IMR-90 (cell line): Measurements from ENCODE around the gene CASKIN1. TPM values are rescaled to one million over a fixed set of nuclear protein-coding genes. Genes with fewer than 3 reads are reported as not detected.

Experiments
- ATAC-seq: fragments of 200-7000 bp; cut with Tn5 transposase; 2 replicates; pipeline ENCODE4 v1.9.1; 2020; ENCODE audit warnings: low read depth, mild to moderate bottlenecking, moderate library complexity
- BruUV-seq: library from RNA; stranded (reverse); fragments of 400-500 nt; replicated peaks from 2 replicates; lab custom pipeline; 2021; lab: Mats Ljungman, UMichigan
- CTCF ChIA-PET: fragments of 300-600 bp; formaldehyde crosslinking; extraction: SDS; loops from one replicate; lab custom pipeline; 2021; ENCODE audit warnings: antibody characterized with exemption; lab: Yijun Ruan, JAX
- POLR2A ChIA-PET: fragments of 300-600 bp; sonication (Branson Sonifier 250); formaldehyde crosslinking; loops from one replicate; lab custom pipeline; 2022; ENCODE audit warnings: antibody characterized with exemption; ENCODE audit not compliant: unreplicated experiment; lab: Charles Lee
- DNase-seq: peaks from one replicate; pipeline ENCODE4 v3.0.0; 2013
- H2AFZ ChIP-seq: replicated peaks from 2 replicates; pipeline ENCODE3; 2013; ENCODE audit warnings: low read length, mild to moderate bottlenecking; ENCODE audit not compliant: poor library complexity
- H2AK5ac ChIP-seq: 2 replicates; pipeline ENCODE4 v1.6.1; 2013; ENCODE audit warnings: low read depth, low read length, inconsistent platforms
- H2AK9ac ChIP-seq: replicated peaks from 2 replicates; pipeline ENCODE3; 2013; ENCODE audit warnings: mild to moderate bottlenecking, low read depth, low read length, moderate library complexity; ENCODE audit not compliant: poor library complexity
- H2BK120ac ChIP-seq: 2 replicates; pipeline ENCODE4 v1.6.1; 2013; ENCODE audit warnings: low read depth, low read length, inconsistent platforms
- H2BK15ac ChIP-seq: 3 replicates; pipeline ENCODE4 v1.6.1; 2013; ENCODE audit warnings: low read depth, low read length, inconsistent platforms
- H2BK20ac ChIP-seq: 2 replicates; pipeline ENCODE4 v1.6.1; 2013; ENCODE audit warnings: low read depth, mild to moderate bottlenecking, inconsistent platforms, low read length, moderate library complexity
- H2BK5ac ChIP-seq: 2 replicates; pipeline ENCODE4 v1.6.1; 2013; ENCODE audit warnings: mild to moderate bottlenecking, low read depth, low read length, inconsistent platforms; ENCODE audit not compliant: poor library complexity, severe bottlenecking
- H3K14ac ChIP-seq: replicated peaks from 2 replicates; pipeline ENCODE4 v1.6.1; 2013; ENCODE audit warnings: low read depth, low read length, inconsistent platforms
- H3K18ac ChIP-seq: 2 replicates; pipeline ENCODE4 v1.6.1; 2013; ENCODE audit warnings: low read depth, low read length, control low read depth
- H3K23ac ChIP-seq: 2 replicates; pipeline ENCODE4 v1.6.1; 2013; ENCODE audit warnings: low read depth, low read length, inconsistent platforms
- H3K27ac ChIP-seq: 2 replicates; pipeline ENCODE4 v1.5.1; 2013; ENCODE audit warnings: mild to moderate bottlenecking, control low read depth, low read length; ENCODE audit not compliant: insufficient read depth
- H3K27me3 ChIP-seq: 2 replicates; pipeline ENCODE4 v1.6.1; 2013; ENCODE audit warnings: low read length; ENCODE audit not compliant: control insufficient read depth, insufficient read depth
- H3K36me3 ChIP-seq: 2 replicates; pipeline ENCODE4 v1.6.1; 2013; ENCODE audit warnings: low read length, mixed read lengths; ENCODE audit not compliant: control insufficient read depth, insufficient read depth
- H3K4ac ChIP-seq: 2 replicates; pipeline ENCODE4 v1.6.1; 2013; ENCODE audit warnings: low read depth, low read length, inconsistent platforms
- H3K4me1 ChIP-seq: 2 replicates; pipeline ENCODE4 v1.6.1; 2013; ENCODE audit warnings: low read length, mixed read lengths; ENCODE audit not compliant: control insufficient read depth, insufficient read depth
- H3K4me2 ChIP-seq: 2 replicates; pipeline ENCODE4 v1.6.1; 2013; ENCODE audit warnings: low read depth, mild to moderate bottlenecking, control low read depth, low read length, moderate library complexity
- H3K4me3 ChIP-seq: 2 replicates; pipeline ENCODE4 v1.5.1; 2013; ENCODE audit warnings: low read depth, mild to moderate bottlenecking, control low read depth, low read length, moderate library complexity; ENCODE audit not compliant: insufficient read depth
- H3K56ac ChIP-seq: 2 replicates; pipeline ENCODE4 v1.6.1; 2013; ENCODE audit warnings: low read length, inconsistent platforms; ENCODE audit not compliant: insufficient read depth; ENCODE audit errors: extremely low read depth
- H3K79me1 ChIP-seq, 2 experiments: 2 replicates each; pipeline ENCODE4 v1.6.1; 2013; ENCODE audit warnings: low read length in 2 of 2, inconsistent platforms in 1 of 2, low read depth in 1 of 2
- H3K9ac ChIP-seq: 2 replicates; pipeline ENCODE4 v1.6.1; 2013; ENCODE audit warnings: low read depth, low read length, control low read depth
- H3K9me1 ChIP-seq: 2 replicates; pipeline ENCODE4 v1.6.1; 2013; ENCODE audit warnings: low read length, inconsistent platforms; ENCODE audit not compliant: insufficient read depth
- H3K9me3 ChIP-seq: 2 replicates; pipeline ENCODE4 v1.6.1; 2013; ENCODE audit warnings: low read length; ENCODE audit not compliant: control insufficient read depth, insufficient read depth
- H4K20me1 ChIP-seq: 2 replicates; pipeline ENCODE4 v1.6.1; 2013; ENCODE audit warnings: low read length, inconsistent platforms; ENCODE audit not compliant: insufficient read depth
- H4K5ac ChIP-seq: 2 replicates; pipeline ENCODE4 v1.6.1; 2013; ENCODE audit warnings: mild to moderate bottlenecking, low read depth, low read length, control low read depth
- H4K8ac ChIP-seq, 2 experiments: 2 replicates each; pipeline ENCODE4 v1.6.1; 2013; ENCODE audit warnings: low read depth in 2 of 2, low read length in 2 of 2, control low read depth in 1 of 2, inconsistent platforms in 1 of 2
- H4K91ac ChIP-seq: 2 replicates; pipeline ENCODE4 v1.6.1; 2013; ENCODE audit warnings: low read depth, low read length, inconsistent platforms; ENCODE audit not compliant: insufficient read depth
- BHLHE40 ChIP-seq: fragments of 150-350 bp; IDR thresholded peaks from 2 replicates; pipeline ENCODE4 v1.6.1; 2016; ENCODE audit warnings: mild to moderate bottlenecking, low read depth, low read length
- CEBPB ChIP-seq: IDR thresholded peaks from 2 replicates; pipeline ENCODE4 v1.6.1; 2012; ENCODE audit warnings: low read depth, low read length, improper control_type of control experiment
- CHD1 ChIP-seq: IDR thresholded peaks from 2 replicates; pipeline ENCODE4 v1.6.1; 2012; ENCODE audit warnings: low read depth, low read length, improper control_type of control experiment
- MAFK ChIP-seq: IDR thresholded peaks from 2 replicates; pipeline ENCODE4 v1.6.1; 2012; ENCODE audit warnings: low read depth, low read length, improper control_type of control experiment
- MXI1 ChIP-seq: IDR thresholded peaks from 2 replicates; pipeline ENCODE4 v1.6.1; 2012; ENCODE audit warnings: low read depth, mild to moderate bottlenecking, low read length, moderate library complexity, borderline replicate concordance
- RAD21 ChIP-seq: IDR thresholded peaks from 2 replicates; pipeline ENCODE4 v1.6.1; 2012; ENCODE audit warnings: low read length, improper control_type of control experiment
- WGBS, 2 experiments: methylation state at CpG; one replicate each; pipeline versions ENCODE4 v1.1.5 to v1.1.7; 2013; ENCODE audit warnings: missing lambda C conversion rate in 2 of 2; ENCODE audit not compliant: insufficient read length in 1 of 2; ENCODE audit errors: extremely low coverage in 2 of 2; 5-methylcytosine and 5-hydroxymethylcytosine counted together
- dilution Hi-C: fragments of 300-500 bp; cut with HindIII; formaldehyde crosslinking; loops from one replicate; pipeline ENCODE4 v1.14.3; 2018; ENCODE audit warnings: low sequenced_read_pairs; ENCODE audit not compliant: unreplicated experiment
- in situ Hi-C: fragments of 300-500 bp; cut with MboI; formaldehyde crosslinking; loops from 3 replicates; pipeline ENCODE4 v1.14.3; 2019; ENCODE audit warnings: low sequenced_read_pairs, inconsistent platforms, mixed read lengths
- intact Hi-C: fragments of 100-400 bp; cut with micrococcal nuclease; formaldehyde crosslinking; loops from 2 replicates; pipeline ENCODE4 v1.10.0; 2022
- polyA plus RNA-seq, 3 experiments: library from polyadenylated mRNA; depleted of rRNA; stranded (reverse); fragments of >200 nt; gene quantifications; 2 replicates each; pipeline ENCODE4 v1.2.3, GENCODE V29; 2012; ENCODE audit warnings: low replicate concordance in 1 of 3
- total RNA-seq: library from RNA; depleted of rRNA; stranded (reverse); fragments of >200 nt; gene quantifications from 2 replicates; pipeline ENCODE4 v1.2.3, GENCODE V29; 2012
- TF ChIP-seq, protein P1 (sequence below): conservative IDR thresholded peaks from 2 replicates; pipeline ENCODE4 v1.5.1; 2012; ENCODE audit warnings: mild to moderate bottlenecking, low read depth, low read length, improper control_type of control experiment
- TF ChIP-seq, protein P2 (sequence below): fragments of 150-350 bp; IDR thresholded peaks from 2 replicates; pipeline ENCODE4 v1.6.1; 2017; ENCODE audit warnings: mild to moderate bottlenecking, antibody characterized with exemption, low read length, low read depth

The CASKIN1 gene
- total and polyA plus RNA-seq, 2 of the 4 experiments (the other 2 are of a cell fraction) = 0.05 TPM; not detected in 1

DNA sequence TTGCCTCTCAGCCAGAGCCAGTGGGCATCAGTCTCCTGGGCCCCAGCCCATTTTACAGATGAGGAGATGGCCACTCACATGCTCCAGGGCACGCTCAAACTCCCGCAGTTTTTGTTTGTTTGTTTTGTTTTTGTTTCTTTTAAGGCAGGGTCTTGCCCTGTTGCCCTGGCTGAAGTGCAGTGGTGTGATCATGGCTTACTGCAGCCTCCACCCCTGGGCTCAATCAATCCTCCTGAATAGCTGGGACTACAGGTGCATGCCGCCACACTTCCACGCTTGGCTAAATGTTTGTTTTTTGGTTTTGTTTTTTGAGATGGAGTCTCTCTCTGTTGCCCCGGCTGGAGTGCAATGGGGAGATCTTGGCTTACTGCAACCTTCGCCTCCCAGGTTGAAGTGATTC, 30.5 kb upstream of the CASKIN1 start:
- Histone ChIP-seq H3K56ac (no peak overlapping the region), H4K5ac (no peak overlapping the region), H3K18ac (no peak overlapping the region), H3K36me3 (peaks cover 29% of the 10 kb centered on the region), H3K9ac (no peak overlapping the region), H3K14ac (no peak overlapping the region), H3K9me1 (peaks cover 15% of the 10 kb centered on the region; the same call in 1 of the 2 replicates), H2BK15ac (no peak overlapping the region), H4K20me1 (peaks cover 24% of the 10 kb centered on the region), H3K23ac (no peak overlapping the region), H3K27ac (no peak overlapping the region), H3K4ac (no peak overlapping the region), H3K27me3 (no peaks in the 10 kb centered on the region), H2AFZ (no peak overlapping the region), H2AK9ac (peak overlapping the region; percentile 82), H2BK20ac (no peak overlapping the region), H3K79me1 (peaks cover 2 to 45% of the 10 kb centered on the region in 2 experiments; a peak in 3 of 4 replicates), H3K4me3 (no peak overlapping the region), H3K4me1 (peaks cover 12% of the 10 kb centered on the region), H2AK5ac (no peak overlapping the region), H4K91ac (no peak overlapping the region), H3K4me2 (no peak overlapping the region), H4K8ac (no peak overlapping the region), H3K9me3 (no peaks in the 10 kb centered on the region), H2BK120ac (no peak overlapping the region), H2BK5ac (no peak overlapping the region)
- WGBS, 2 experiments = 100% methylated on average over 1 of the region's 6 CpGs; no CpG with 5 or more reads in 1 of the 2 experiments
- ChIA-PET POLR2A (no interaction called here), CTCF (interaction anchor here (0.6 kb wide), 1 partner anchor 325 kb away, joined by 4 read pairs; no protein-coding TSS in a partner anchor)
- ATAC-seq (no peak), DNase-seq (no peak)
- dilution Hi-C loops (no loop called here), intact Hi-C loops (no loop called here), in situ Hi-C loops (no loop called here)
- no peak for TF ChIP-seq BHLHE40
- no peak for TF ChIP-seq MXI1
- no peak for TF ChIP-seq CEBPB
- TF ChIP-seq, protein P1, sequence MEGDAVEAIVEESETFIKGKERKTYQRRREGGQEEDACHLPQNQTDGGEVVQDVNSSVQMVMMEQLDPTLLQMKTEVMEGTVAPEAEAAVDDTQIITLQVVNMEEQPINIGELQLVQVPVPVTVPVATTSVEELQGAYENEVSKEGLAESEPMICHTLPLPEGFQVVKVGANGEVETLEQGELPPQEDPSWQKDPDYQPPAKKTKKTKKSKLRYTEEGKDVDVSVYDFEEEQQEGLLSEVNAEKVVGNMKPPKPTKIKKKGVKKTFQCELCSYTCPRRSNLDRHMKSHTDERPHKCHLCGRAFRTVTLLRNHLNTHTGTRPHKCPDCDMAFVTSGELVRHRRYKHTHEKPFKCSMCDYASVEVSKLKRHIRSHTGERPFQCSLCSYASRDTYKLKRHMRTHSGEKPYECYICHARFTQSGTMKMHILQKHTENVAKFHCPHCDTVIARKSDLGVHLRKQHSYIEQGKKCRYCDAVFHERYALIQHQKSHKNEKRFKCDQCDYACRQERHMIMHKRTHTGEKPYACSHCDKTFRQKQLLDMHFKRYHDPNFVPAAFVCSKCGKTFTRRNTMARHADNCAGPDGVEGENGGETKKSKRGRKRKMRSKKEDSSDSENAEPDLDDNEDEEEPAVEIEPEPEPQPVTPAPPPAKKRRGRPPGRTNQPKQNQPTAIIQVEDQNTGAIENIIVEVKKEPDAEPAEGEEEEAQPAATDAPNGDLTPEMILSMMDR = no peak
- TF ChIP-seq, protein P2, sequence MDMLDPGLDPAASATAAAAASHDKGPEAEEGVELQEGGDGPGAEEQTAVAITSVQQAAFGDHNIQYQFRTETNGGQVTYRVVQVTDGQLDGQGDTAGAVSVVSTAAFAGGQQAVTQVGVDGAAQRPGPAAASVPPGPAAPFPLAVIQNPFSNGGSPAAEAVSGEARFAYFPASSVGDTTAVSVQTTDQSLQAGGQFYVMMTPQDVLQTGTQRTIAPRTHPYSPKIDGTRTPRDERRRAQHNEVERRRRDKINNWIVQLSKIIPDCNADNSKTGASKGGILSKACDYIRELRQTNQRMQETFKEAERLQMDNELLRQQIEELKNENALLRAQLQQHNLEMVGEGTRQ = no peak
- no peak for TF ChIP-seq MAFK
- no peak for TF ChIP-seq RAD21
- TF ChIP-seq CHD1 = no peak
- no TSS peak for BruUV-seq
